Measurements from ENCODE around the gene TTC9B. TPM values are rescaled to one million over a fixed set of nuclear protein-coding genes. Genes with fewer than 3 reads are reported as not detected.
A peak's percentile ranks its signal among the peaks of the same experiment; 100 is the strongest.

The TTC9B gene
- total and polyA plus RNA-seq, 2 of the 8 experiments (the other 6 are each of a cell fraction or from before 2014, with no cell fraction given): 0.26 TPM; not detected in 1

- H4K20me1 ChIP-seq (replicated peaks in 1 of 2; ENCODE audit: control insufficient read depth in 1 of 2, insufficient read depth in 2 of 2, low read length in 2 of 2): peaks cover 2 to 24% of the 10 kb centered on the region in 2 experiments
- CTCF ChIA-PET (ENCODE audit: partially characterized antibody): interaction anchor here (0.8 to 3.1 kb wide), 11 partner anchors 10 to 50 kb away, joined by 3 to 11 read pairs (median 8); partner anchors contain the start of genes AKT2 and TTC9B
- no peak for DNase-seq (ENCODE audit: low read depth in 1 of 2, low spot score in 2 of 2)
Observed at GRCh38 chr19:40266912-40267600, 48.9 kb upstream of the TTC9B start.

More at GRCh38 chr19:40266912-40267600, 48.9 kb upstream of the TTC9B start:
- Histone ChIP-seq H4K5ac (ENCODE audit: insufficient read length, low read depth, low read length) (peak overlapping the region; percentile 19), H3K23ac (ENCODE audit: insufficient read length) (no peak overlapping the region), H3K27ac (ENCODE audit: low read depth, low read length) (no peak overlapping the region), H3K23me2 (ENCODE audit: low read depth, low read length) (no peaks in the 10 kb centered on the region; the same call in 1 of the 2 replicates), H2AFZ (ENCODE audit: low read length) (no peak overlapping the region), H3K79me2 (ENCODE audit: control insufficient read depth in 1 of 2, insufficient read depth in 2 of 2, low read length in 2 of 2) (peaks cover 0 to 30% of the 10 kb centered on the region in 2 experiments; a peak in 2 of 4 replicates), H3K9me3 (ENCODE audit: insufficient read depth in 2 of 2, low read depth in 1 of 2, low read length in 1 of 2) (no peaks in the 10 kb centered on the region), H4K91ac (replicated peaks; ENCODE audit: insufficient read length, low read length) (no peak overlapping the region), H3K9ac (replicated peaks in 1 of 4; ENCODE audit: extremely low read depth in 1 of 4, low read depth in 3 of 4, low read length in 3 of 4) (no peak overlapping the region; a peak in 1 of 7 replicates), H3K4ac (replicated peaks; ENCODE audit: insufficient read length, low read depth, low read length) (no peak overlapping the region), H3K4me2 (ENCODE audit: insufficient read depth in 1 of 2, low read depth in 2 of 2, low read length in 2 of 2) (no peak overlapping the region), H2BK15ac (ENCODE audit: low read length) (no peak overlapping the region), H4K8ac (ENCODE audit: extremely low read depth, insufficient read depth, low read length) (no peak overlapping the region), H2BK5ac (ENCODE audit: low read depth, low read length) (no peak overlapping the region; the same call in 1 of the 2 replicates), H3K4me1 (replicated peaks in 1 of 4; ENCODE audit: control insufficient read depth in 3 of 4, insufficient read depth in 4 of 4, low read length in 3 of 4) (peaks cover 0 to 7% (median 1%) of the 10 kb centered on the region in 4 experiments; a peak in 3 of 7 replicates), H3K14ac (ENCODE audit: insufficient read length) (no peak overlapping the region), H3K4me3 (ENCODE audit: extremely low read depth in 1 of 4, insufficient read depth in 2 of 4, low read depth in 3 of 4, low read length in 4 of 4) (no peak overlapping the region), H2BK20ac (ENCODE audit: low read length) (no peak overlapping the region), H3K36me3 (ENCODE audit: control insufficient read depth in 2 of 4, insufficient read depth in 4 of 4, low read length in 3 of 4) (peaks cover 0 to 20% (median 5%) of the 10 kb centered on the region in 4 experiments; a peak in 3 of 8 replicates), H3K27me3 (replicated peaks in 1 of 4; ENCODE audit: control insufficient read depth in 3 of 4, extremely low read depth in 1 of 4, insufficient read depth in 3 of 4, low read length in 3 of 4) (no peaks in the 10 kb centered on the region), H2BK12ac (ENCODE audit: low read depth, low read length) (no peak overlapping the region), H3K79me1 (ENCODE audit: low read depth, low read length) (peaks cover 25% of the 10 kb centered on the region), H3K56ac (replicated peaks; ENCODE audit: insufficient read length, low read depth, low read length) (no peak overlapping the region), H2AK5ac (ENCODE audit: low read depth, low read length) (no peak overlapping the region), H2BK120ac (replicated peaks; ENCODE audit: low read depth, low read length) (no peak overlapping the region), H3K18ac (ENCODE audit: extremely low read depth, low read length) (no peak overlapping the region; the same call in 1 of the 2 replicates)
- POLR2A ChIA-PET (ENCODE audit: partially characterized antibody): interaction anchor here (0.8 to 3.0 kb wide), 5 partner anchors 11 to 18 kb away, joined by 3 to 8 read pairs (median 5); no protein-coding TSS in a partner anchor
- WGBS, 2 experiments (ENCODE audit: extremely low coverage in 1 of 2, insufficient coverage in 1 of 2, insufficient read length in 1 of 2, insufficient replicate concordance in 2 of 2, low coverage in 1 of 2, low lambda C conversion rate in 2 of 2, missing lambda C conversion rate in 1 of 2): 85% methylated on average over 15 of the region's 15 CpGs; no CpG with 5 or more reads in 1 of the 2 experiments
- TF ChIP-seq RAD21 (IDR thresholded peaks at IDR 0.05 in 1 of 2, conservative IDR thresholded peaks at IDR 0.05 in 1 of 2; ENCODE audit: low read depth in 2 of 2, low read length in 2 of 2) (0 out of 4 replicates have a peak, but pooled peaks of 1 of the 2 experiments have one; percentile 8), CTCF (IDR thresholded peaks at IDR 0.05; ENCODE audit: control extremely low read depth in 1 of 3, insufficient read depth in 1 of 3, low read depth in 1 of 3, low read length in 3 of 3) (peak; percentile 30 to 46 (median 33)), CHD1 (IDR thresholded peaks at IDR 0.05; ENCODE audit: low read depth, low read length) (no peak)
- no peak for FAIRE-seq

All from H1 (cell line).